Neuronal stem cell (in vitro differentiated cells): ENCODE results near the gene ARIH2.

ENCODE experiments used
- DNase-seq: peaks from one replicate; pipeline ENCODE4 v3.0.0-alpha.2; 2013; ENCODE audit warnings: low spot score
- H2AFZ ChIP-seq: one replicate; pipeline ENCODE4 v1.6.1; 2013; ENCODE audit warnings: mild to moderate bottlenecking, low read length, inconsistent platforms
- H2AK5ac ChIP-seq: 2 replicates; pipeline ENCODE4 v1.6.1; 2013; ENCODE audit warnings: low read depth, mild to moderate bottlenecking, inconsistent platforms, low read length, moderate library complexity, mixed read lengths
- H2BK120ac ChIP-seq: 2 replicates; pipeline ENCODE4 v1.6.1; 2013; ENCODE audit warnings: low read depth, mild to moderate bottlenecking, inconsistent platforms, low read length, moderate library complexity, mixed read lengths
- H2BK12ac ChIP-seq: one replicate; pipeline ENCODE4 v1.6.1; 2013; ENCODE audit warnings: low read length, inconsistent platforms
- H2BK15ac ChIP-seq: 2 replicates; pipeline ENCODE4 v1.6.1; 2013; ENCODE audit warnings: mild to moderate bottlenecking, low read length, inconsistent platforms, mixed read lengths
- H2BK5ac ChIP-seq: one replicate; pipeline ENCODE4 v1.6.1; 2013; ENCODE audit warnings: inconsistent platforms, mild to moderate bottlenecking, low read length, moderate library complexity
- H3K14ac ChIP-seq: one replicate; pipeline ENCODE4 v1.6.1; 2013; ENCODE audit warnings: low read length, inconsistent platforms
- H3K18ac ChIP-seq: 2 replicates; pipeline ENCODE4 v1.6.1; 2013; ENCODE audit warnings: low read length, inconsistent platforms
- H3K23ac ChIP-seq: 2 replicates; pipeline ENCODE4 v1.6.1; 2013; ENCODE audit warnings: low read depth, mild to moderate bottlenecking, mixed read lengths, low read length, inconsistent platforms; ENCODE audit not compliant: poor library complexity
- H3K27ac ChIP-seq: replicated peaks from 3 replicates; pipeline ENCODE4 v1.5.1; 2013; ENCODE audit warnings: low read length, inconsistent platforms
- H3K27me3 ChIP-seq, 3 experiments: 2 replicates each; pipeline ENCODE4 v1.6.1; 2013; ENCODE audit warnings: low read length in 3 of 3, mild to moderate bottlenecking in 2 of 3, inconsistent platforms in 1 of 3, low read depth in 1 of 3, mixed read lengths in 1 of 3, moderate library complexity in 1 of 3; ENCODE audit not compliant: control insufficient read depth in 3 of 3, insufficient read depth in 3 of 3
- H3K36me3 ChIP-seq, 2 donors: replicated peaks in 1 of 2; 2 replicates each; pipeline ENCODE4 v1.6.1; 2013; ENCODE audit warnings: low read length in 2 of 2; ENCODE audit not compliant: control insufficient read depth in 2 of 2, insufficient read depth in 2 of 2
- H3K4ac ChIP-seq: 2 replicates; pipeline ENCODE4 v1.6.1; 2013; ENCODE audit warnings: inconsistent platforms, mild to moderate bottlenecking, low read length, moderate library complexity
- H3K4me1 ChIP-seq, 2 donors: 1 replicate in 1 of 2; 2 replicates in 1 of 2; pipeline ENCODE4 v1.6.1; 2013; ENCODE audit warnings: low read length in 2 of 2, low read depth in 1 of 2; ENCODE audit not compliant: control insufficient read depth in 2 of 2, insufficient read depth in 1 of 2
- H3K4me2 ChIP-seq: one replicate; pipeline ENCODE4 v1.6.1; 2013; ENCODE audit warnings: mild to moderate bottlenecking, low read length, inconsistent platforms; ENCODE audit not compliant: insufficient read depth, poor library complexity, severe bottlenecking
- H3K4me3 ChIP-seq, 2 donors: 2 replicates each; pipeline ENCODE4 v1.5.1; 2013; ENCODE audit warnings: low read length in 2 of 2, mild to moderate bottlenecking in 2 of 2, inconsistent platforms in 1 of 2, moderate library complexity in 1 of 2
- H3K79me1 ChIP-seq: one replicate; pipeline ENCODE4 v1.6.1; 2013; ENCODE audit warnings: low read depth, mild to moderate bottlenecking, inconsistent platforms, low read length, moderate library complexity
- H3K9ac ChIP-seq: one replicate; pipeline ENCODE4 v1.6.1; 2013; ENCODE audit warnings: mild to moderate bottlenecking, low read depth, low read length, inconsistent platforms; ENCODE audit not compliant: poor library complexity
- H3K9me3 ChIP-seq, 2 donors: replicated peaks in 1 of 2; 2 replicates each; pipeline versions ENCODE3 to v1.6.1; 2013; ENCODE audit warnings: low read length in 2 of 2, mild to moderate bottlenecking in 2 of 2, inconsistent platforms in 1 of 2, low read depth in 1 of 2, mixed read lengths in 1 of 2, moderate library complexity in 1 of 2; ENCODE audit not compliant: control insufficient read depth in 2 of 2, insufficient read depth in 1 of 2
- H4K8ac ChIP-seq: one replicate; pipeline ENCODE4 v1.6.1; 2013; ENCODE audit warnings: low read depth, mild to moderate bottlenecking, inconsistent platforms, low read length, moderate library complexity
- H4K91ac ChIP-seq: one replicate; pipeline ENCODE4 v1.6.1; 2013; ENCODE audit warnings: low read length, low read depth, mild to moderate bottlenecking, inconsistent platforms; ENCODE audit not compliant: poor library complexity
- WGBS, 2 donors: extraction: QIAGEN DNeasy Blood & Tissue Kit; methylation state at CpG; one replicate each; pipeline ENCODE4 v1.1.7; 2013; ENCODE audit warnings: missing lambda C conversion rate in 2 of 2, mixed read lengths in 1 of 2; ENCODE audit not compliant: insufficient read length in 2 of 2, insufficient replicate concordance in 1 of 2; ENCODE audit errors: extremely low coverage in 2 of 2; 5-methylcytosine and 5-hydroxymethylcytosine counted together

ARIH2 gene

DNA sequence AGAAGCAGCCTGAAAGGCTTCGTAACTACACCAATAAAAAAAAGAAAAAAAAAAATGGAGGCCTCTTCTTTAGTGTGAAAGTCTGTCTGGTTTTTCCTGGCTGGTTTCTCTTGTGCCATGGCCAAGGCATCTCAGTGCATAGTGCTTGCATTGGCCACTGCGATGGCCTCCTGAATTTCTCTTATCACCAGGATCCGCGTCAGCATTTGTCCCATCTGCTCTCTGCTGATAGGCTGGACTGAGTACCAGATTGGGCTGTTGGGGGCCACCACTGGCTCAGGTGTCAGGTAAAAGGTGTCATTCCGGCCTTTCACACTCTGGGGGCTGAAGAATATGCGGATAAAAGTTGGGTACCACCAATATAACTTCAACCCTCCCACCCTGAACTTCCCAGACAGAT lies 111.7 kb downstream of the ARIH2 start:
- no peak overlapping the region for H3K23ac ChIP-seq
- H3K27me3 ChIP-seq: no peaks in the 10 kb centered on the region
- no peak overlapping the region for H4K8ac ChIP-seq
- no peak overlapping the region for H2AK5ac ChIP-seq
- no peak overlapping the region for H3K4me3 ChIP-seq
- no peak overlapping the region for H3K4me2 ChIP-seq
- H3K79me1 ChIP-seq: peaks cover 7% of the 10 kb centered on the region
- no peak overlapping the region for H4K91ac ChIP-seq
- H2BK15ac ChIP-seq: no peak overlapping the region
- no peak overlapping the region for H2BK5ac ChIP-seq
- H3K4ac ChIP-seq: no peak overlapping the region
- no peak overlapping the region for H3K18ac ChIP-seq
- H3K4me1 ChIP-seq: peaks cover 6 to 10% of the 10 kb centered on the region in 2 donors
- DNase-seq: no peak
- H2BK12ac ChIP-seq: no peak overlapping the region
- H2AFZ ChIP-seq: no peak overlapping the region
- peaks cover 53 to 93% of the 10 kb centered on the region in 2 donors for H3K36me3 ChIP-seq
- WGBS, 2 donors: no CpG with 5 or more reads among the region's 6 CpGs
- no peak overlapping the region for H3K27ac ChIP-seq
- H2BK120ac ChIP-seq: no peak overlapping the region
- no peaks in the 10 kb centered on the region for H3K9me3 ChIP-seq
- no peak overlapping the region for H3K9ac ChIP-seq
- no peak overlapping the region for H3K14ac ChIP-seq

DNA sequence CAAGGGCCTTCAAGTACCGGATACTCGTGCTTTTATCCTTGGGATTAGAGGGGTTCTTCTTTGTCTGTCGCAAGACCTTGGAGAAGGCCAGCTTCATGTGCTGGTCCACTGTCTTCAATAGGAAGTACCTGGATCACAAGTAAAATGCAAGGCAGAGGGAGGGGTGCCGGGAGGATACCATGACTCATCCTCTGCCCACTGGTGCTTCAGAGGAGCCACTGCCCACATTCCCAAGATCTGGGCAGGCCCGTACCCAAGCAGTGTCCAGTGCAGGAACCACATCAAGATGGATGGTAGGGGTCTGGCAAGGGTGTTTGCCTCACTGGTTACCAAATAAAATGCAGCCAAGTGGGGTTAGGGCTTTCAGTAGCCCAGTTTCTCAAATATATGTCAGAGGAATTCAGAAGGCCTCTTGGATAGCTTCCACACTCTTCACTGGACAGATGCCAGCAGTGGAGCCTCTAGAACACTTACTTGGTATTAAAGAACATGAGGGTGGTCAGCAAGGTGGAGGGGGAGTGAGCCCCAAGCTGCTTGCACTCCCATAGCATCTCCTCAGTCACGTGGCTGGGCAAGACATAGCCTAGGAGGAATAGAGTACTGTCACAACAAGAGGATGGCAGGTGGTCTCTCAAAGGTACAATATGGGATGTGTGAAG lies 114.1 kb downstream of the ARIH2 start:
- WGBS, 2 donors: no CpG with 5 or more reads among the region's 6 CpGs
- peaks cover 35 to 93% of the 10 kb centered on the region in 2 donors for H3K36me3 ChIP-seq
- no peak overlapping the region for H3K18ac ChIP-seq
- H4K8ac ChIP-seq: no peak overlapping the region
- no peak overlapping the region for H3K4ac ChIP-seq
- H3K4me3 ChIP-seq: no peak overlapping the region
- no peak overlapping the region for H4K91ac ChIP-seq
- no peaks in the 10 kb centered on the region for H3K27me3 ChIP-seq
- no peak overlapping the region for H2AFZ ChIP-seq
- no peak overlapping the region for H3K4me2 ChIP-seq
- H2BK15ac ChIP-seq: no peak overlapping the region
- H2BK120ac ChIP-seq: no peak overlapping the region
- H2BK12ac ChIP-seq: no peak overlapping the region
- no peak overlapping the region for H3K27ac ChIP-seq
- H3K4me1 ChIP-seq: peaks cover 6 to 10% of the 10 kb centered on the region in 2 donors
- H3K14ac ChIP-seq: no peak overlapping the region
- no peak overlapping the region for H3K23ac ChIP-seq
- no peak overlapping the region for H2BK5ac ChIP-seq
- no peak for DNase-seq
- H3K9me3 ChIP-seq: no peaks in the 10 kb centered on the region
- peaks cover 7% of the 10 kb centered on the region for H3K79me1 ChIP-seq
- H2AK5ac ChIP-seq: no peak overlapping the region
- H3K9ac ChIP-seq: no peak overlapping the region

DNA sequence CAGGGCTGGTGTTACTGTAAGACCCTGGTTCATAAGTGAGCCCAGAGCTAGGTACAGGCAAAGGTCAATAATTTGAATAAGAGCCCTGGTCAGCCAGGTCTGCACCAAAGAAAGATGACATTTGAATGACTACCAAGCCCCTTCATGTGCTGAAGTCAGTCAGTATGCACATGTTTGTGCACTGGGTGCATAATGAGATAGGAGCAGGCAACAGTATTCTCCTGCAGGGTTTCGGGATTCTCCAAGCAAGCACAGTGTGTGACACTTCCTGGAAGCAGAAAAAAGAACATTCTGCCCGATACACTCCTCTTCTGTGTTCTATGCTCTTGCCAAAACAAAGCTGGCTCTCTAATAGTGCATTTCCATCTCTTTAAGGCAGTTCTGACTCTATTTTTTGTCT lies 116.0 kb downstream of the ARIH2 start:
- no peaks in the 10 kb centered on the region for H3K79me1 ChIP-seq
- no peaks in the 10 kb centered on the region for H3K4me1 ChIP-seq
- no peak overlapping the region for H3K4me2 ChIP-seq
- H3K23ac ChIP-seq: no peak overlapping the region
- H3K27me3 ChIP-seq: no peaks in the 10 kb centered on the region
- no peak overlapping the region for H4K8ac ChIP-seq
- H3K14ac ChIP-seq: no peak overlapping the region
- no peak overlapping the region for H2BK5ac ChIP-seq
- H3K9ac ChIP-seq: no peak overlapping the region
- no peak overlapping the region for H4K91ac ChIP-seq
- H3K4ac ChIP-seq: no peak overlapping the region
- no peak overlapping the region for H3K18ac ChIP-seq
- H2BK12ac ChIP-seq: no peak overlapping the region
- peaks cover 33 to 98% of the 10 kb centered on the region in 2 donors for H3K36me3 ChIP-seq
- no peaks in the 10 kb centered on the region for H3K9me3 ChIP-seq
- no peak overlapping the region for H2AFZ ChIP-seq
- H2BK120ac ChIP-seq: no peak overlapping the region
- H2AK5ac ChIP-seq: no peak overlapping the region
- WGBS, 2 donors: no CpG with 5 or more reads among the region's 2 CpGs
- H3K4me3 ChIP-seq: no peak overlapping the region
- H2BK15ac ChIP-seq: no peak overlapping the region
- no peak overlapping the region for H3K27ac ChIP-seq
- DNase-seq: no peak

DNA sequence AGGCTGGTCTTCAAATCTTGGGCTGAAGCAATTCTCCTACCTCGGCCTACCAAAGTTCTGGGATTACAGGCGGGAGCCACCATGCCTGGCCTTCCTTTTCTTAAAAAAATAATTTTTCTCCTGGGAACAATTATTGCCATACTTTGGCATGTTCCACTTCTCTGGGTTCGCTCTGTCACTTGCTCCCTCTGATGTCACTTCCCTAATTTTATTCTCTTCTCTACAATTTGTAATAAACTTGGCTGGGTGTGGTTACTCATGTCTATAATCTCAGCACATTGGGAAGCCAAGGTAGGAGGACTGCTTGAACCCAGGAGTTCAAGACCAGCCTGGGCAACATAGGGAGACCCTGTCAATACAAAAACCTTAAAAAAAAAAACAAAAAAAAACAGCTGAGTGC lies 116.6 kb downstream of the ARIH2 start:
- no CpG with 5 or more reads among the region's 3 CpGs for WGBS, 2 donors

More for the DNA sequence above, 116.6 kb downstream of the ARIH2 start:
- DNase-seq: no peak
- H3K4ac ChIP-seq: no peak overlapping the region
- no peak overlapping the region for H2BK12ac ChIP-seq
- H2BK120ac ChIP-seq: no peak overlapping the region
- no peak overlapping the region for H2BK5ac ChIP-seq
- no peaks in the 10 kb centered on the region for H3K79me1 ChIP-seq
- peaks cover 36 to 98% of the 10 kb centered on the region in 2 donors for H3K36me3 ChIP-seq
- no peak overlapping the region for H2AFZ ChIP-seq
- H4K8ac ChIP-seq: no peak overlapping the region
- no peak overlapping the region for H3K27ac ChIP-seq
- H3K23ac ChIP-seq: no peak overlapping the region
- no peak overlapping the region for H3K18ac ChIP-seq
- no peaks in the 10 kb centered on the region for H3K9me3 ChIP-seq
- H4K91ac ChIP-seq: no peak overlapping the region
- H3K14ac ChIP-seq: no peak overlapping the region
- H3K4me2 ChIP-seq: no peak overlapping the region
- no peaks in the 10 kb centered on the region for H3K4me1 ChIP-seq
- H3K4me3 ChIP-seq: no peak overlapping the region
- no peak overlapping the region for H2AK5ac ChIP-seq
- no peak overlapping the region for H2BK15ac ChIP-seq
- no peak overlapping the region for H3K9ac ChIP-seq
- H3K27me3 ChIP-seq: no peaks in the 10 kb centered on the region
